Chondrocyte (in vitro differentiated cells): Measurements from ENCODE around the gene MAP3K13. TPM values are rescaled to one million over a fixed set of nuclear protein-coding genes. Genes with fewer than 3 reads are reported as not detected.

ENCODE experiments used
- DNase-seq: peaks from one replicate; pipeline ENCODE4 v3.0.0; 2021; ENCODE audit warnings: mixed read lengths, low spot score
- H3K27ac Mint-ChIP-seq: one replicate; pipeline ENCODE4 v1.8.0; 2021; ENCODE audit warnings: mild to moderate bottlenecking, moderate library complexity, mixed read lengths; ENCODE audit not compliant: unreplicated experiment
- H3K27me3 Mint-ChIP-seq: 2 replicates; pipeline ENCODE4 v1.8.0; 2021; ENCODE audit warnings: low read depth, mixed read lengths
- H3K36me3 Mint-ChIP-seq: 2 replicates; pipeline ENCODE4 v1.8.0; 2021; ENCODE audit warnings: low read depth, mixed read lengths
- H3K4me1 Mint-ChIP-seq: 2 replicates; pipeline ENCODE4 v1.8.0; 2021; ENCODE audit warnings: low read depth, mild to moderate bottlenecking, mixed read lengths
- H3K4me3 Mint-ChIP-seq: one replicate; pipeline ENCODE4 v1.8.0; 2021; ENCODE audit warnings: mild to moderate bottlenecking, moderate library complexity, mixed read lengths; ENCODE audit not compliant: unreplicated experiment
- H3K9me3 Mint-ChIP-seq: 2 replicates; pipeline ENCODE4 v1.8.0; 2021; ENCODE audit warnings: low read depth, mixed read lengths
- total RNA-seq: library from RNA; stranded (reverse); gene quantifications from 3 replicates; pipeline ENCODE4 v1.2.1, GENCODE V29; 2021
- TF ChIP-seq, protein P1 (sequence below): fragments of 200-600 bp; sonication (generic); IDR thresholded peaks from 2 replicates; pipeline ENCODE4 v1.5.0; 2021; ENCODE audit warnings: antibody characterized with exemption, mild to moderate bottlenecking, moderate library complexity

MAP3K13 gene
- total RNA-seq, 1 donor from 2014 or later, result 18.2 TPM

DNA sequence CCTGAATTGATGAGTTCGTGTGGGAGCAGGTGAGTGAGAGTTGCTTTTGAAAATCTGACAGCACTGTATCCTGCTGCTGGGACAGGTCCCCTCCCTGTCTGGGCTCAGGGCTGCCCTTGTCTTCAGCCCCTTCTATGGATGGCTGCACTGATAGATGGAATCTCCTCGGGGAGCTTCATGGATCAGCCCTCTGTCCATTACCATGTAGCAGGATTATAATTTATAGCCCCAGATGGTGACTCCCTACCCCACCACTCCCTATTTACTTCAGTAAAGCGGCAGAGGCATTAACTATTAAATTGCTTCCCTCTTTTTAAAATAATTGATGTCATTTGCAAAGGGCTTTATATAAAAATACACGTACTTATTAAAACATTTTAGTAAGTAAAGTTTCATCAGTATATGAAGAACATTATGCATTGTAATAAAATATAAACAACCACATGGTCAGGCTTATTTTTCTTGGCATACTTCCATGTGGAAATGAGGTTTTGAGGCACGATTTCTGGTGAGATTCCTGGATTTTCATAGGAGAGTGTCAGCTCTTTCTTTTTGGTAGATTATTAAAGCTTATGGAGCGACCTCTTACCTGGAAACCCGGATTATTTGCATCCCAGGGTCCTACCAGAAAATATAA is 38.5 kb downstream of the MAP3K13 start:
- Mint-ChIP-seq H3K4me1 (no peaks in the 10 kb centered on the region), H3K9me3 (no peaks in the 10 kb centered on the region), H3K36me3 (no peaks in the 10 kb centered on the region), H3K27ac (no peak overlapping the region), H3K4me3 (no peak overlapping the region), H3K27me3 (no peaks in the 10 kb centered on the region)
- TF ChIP-seq, protein P1, sequence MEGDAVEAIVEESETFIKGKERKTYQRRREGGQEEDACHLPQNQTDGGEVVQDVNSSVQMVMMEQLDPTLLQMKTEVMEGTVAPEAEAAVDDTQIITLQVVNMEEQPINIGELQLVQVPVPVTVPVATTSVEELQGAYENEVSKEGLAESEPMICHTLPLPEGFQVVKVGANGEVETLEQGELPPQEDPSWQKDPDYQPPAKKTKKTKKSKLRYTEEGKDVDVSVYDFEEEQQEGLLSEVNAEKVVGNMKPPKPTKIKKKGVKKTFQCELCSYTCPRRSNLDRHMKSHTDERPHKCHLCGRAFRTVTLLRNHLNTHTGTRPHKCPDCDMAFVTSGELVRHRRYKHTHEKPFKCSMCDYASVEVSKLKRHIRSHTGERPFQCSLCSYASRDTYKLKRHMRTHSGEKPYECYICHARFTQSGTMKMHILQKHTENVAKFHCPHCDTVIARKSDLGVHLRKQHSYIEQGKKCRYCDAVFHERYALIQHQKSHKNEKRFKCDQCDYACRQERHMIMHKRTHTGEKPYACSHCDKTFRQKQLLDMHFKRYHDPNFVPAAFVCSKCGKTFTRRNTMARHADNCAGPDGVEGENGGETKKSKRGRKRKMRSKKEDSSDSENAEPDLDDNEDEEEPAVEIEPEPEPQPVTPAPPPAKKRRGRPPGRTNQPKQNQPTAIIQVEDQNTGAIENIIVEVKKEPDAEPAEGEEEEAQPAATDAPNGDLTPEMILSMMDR, result no peak
- no peak for DNase-seq

DNA sequence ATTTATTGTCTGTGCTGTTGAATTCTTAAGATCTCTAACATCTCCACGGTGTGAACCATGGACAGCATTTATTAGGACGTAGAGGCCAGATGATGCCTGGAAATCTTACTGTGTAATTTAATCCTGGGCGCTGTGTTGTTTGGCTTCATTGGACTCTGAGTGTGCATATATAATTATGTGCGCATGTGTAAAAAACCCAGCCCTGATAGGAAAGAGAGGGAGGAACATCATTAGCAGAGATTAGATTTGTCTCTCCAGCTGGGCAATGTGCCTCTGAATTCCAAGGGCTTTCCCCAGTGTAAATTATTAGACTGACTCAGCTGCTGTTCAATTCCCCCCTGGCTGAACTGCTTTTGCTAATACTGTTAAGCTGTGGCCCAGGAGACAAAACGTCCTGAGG is 39.6 kb downstream of the MAP3K13 start:
- no peak overlapping the region for H3K27ac Mint-ChIP-seq
- TF ChIP-seq, protein P1, result no peak
- H3K27me3 Mint-ChIP-seq, result no peaks in the 10 kb centered on the region
- H3K4me1 Mint-ChIP-seq, result no peaks in the 10 kb centered on the region
- H3K4me3 Mint-ChIP-seq, result no peak overlapping the region
- no peaks in the 10 kb centered on the region for H3K9me3 Mint-ChIP-seq
- no peaks in the 10 kb centered on the region for H3K36me3 Mint-ChIP-seq
- DNase-seq, result no peak

DNA sequence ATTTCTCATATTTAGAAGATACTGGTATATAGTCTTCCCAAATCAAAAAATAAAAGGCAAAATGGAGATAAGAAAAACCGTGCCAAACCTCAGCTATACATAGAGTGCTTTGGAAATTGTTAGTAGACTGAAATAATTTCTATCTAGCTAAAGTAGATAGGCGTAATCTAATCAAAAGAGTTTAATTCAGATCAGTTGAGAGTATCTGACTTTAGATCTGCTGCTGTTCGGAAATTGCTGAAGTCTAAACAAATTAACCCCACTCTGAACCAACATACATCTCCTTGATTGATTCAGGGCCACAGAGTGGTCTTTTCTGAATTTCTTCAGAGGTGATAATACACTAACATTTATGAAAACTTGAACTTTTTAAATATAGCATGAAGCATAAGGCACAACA is 40.1 kb downstream of the MAP3K13 start:
- Mint-ChIP-seq H3K4me1 (no peaks in the 10 kb centered on the region), H3K27me3 (no peaks in the 10 kb centered on the region), H3K27ac (no peak overlapping the region), H3K4me3 (no peak overlapping the region), H3K36me3 (no peaks in the 10 kb centered on the region), H3K9me3 (no peaks in the 10 kb centered on the region)
- TF ChIP-seq, protein P1, result no peak
- no peak for DNase-seq

DNA sequence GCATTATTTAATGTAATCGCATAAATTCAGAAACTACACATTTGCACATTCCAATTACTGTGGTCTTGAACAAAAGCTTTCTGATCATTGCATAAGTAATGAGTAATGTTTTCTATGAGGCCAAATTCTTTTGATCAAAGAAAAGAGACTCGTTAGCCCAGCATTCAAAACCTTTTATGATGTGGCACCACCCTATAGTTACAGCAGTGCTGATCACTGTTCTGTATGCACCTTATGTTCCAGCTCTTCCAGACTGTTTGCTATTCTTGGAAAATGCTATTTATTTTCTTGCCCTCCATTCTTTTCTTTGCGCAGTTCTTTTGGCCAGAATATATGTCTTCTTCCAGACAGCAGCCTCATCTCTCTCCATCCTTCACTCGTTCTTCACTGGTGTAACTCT is 42.3 kb downstream of the MAP3K13 start:
- Mint-ChIP-seq H3K36me3 (no peaks in the 10 kb centered on the region), H3K27me3 (no peaks in the 10 kb centered on the region), H3K4me1 (no peaks in the 10 kb centered on the region), H3K27ac (no peak overlapping the region), H3K9me3 (peaks cover 4% of the 10 kb centered on the region), H3K4me3 (no peak overlapping the region)
- TF ChIP-seq, protein P1, result no peak
- DNase-seq, result no peak

DNA sequence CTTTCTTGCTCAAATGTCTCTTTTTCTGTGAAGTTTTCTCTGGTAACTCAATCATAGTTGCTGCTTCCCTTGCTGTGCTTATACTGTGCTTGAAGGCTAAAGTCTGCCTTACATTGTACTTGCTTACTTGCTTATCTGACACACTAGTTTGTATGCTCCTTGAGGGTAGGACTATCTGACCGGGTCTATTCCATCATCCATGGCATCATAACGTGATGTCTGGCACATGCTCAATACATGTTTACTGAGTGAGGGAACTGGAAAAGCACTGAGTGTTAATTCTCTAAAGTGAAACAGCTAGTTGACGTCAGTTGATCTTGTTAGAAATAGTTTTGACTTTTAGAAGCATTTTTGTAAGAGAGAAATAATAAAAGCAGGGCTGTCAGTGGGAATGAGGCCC is 42.7 kb downstream of the MAP3K13 start:
- no peaks in the 10 kb centered on the region for H3K36me3 Mint-ChIP-seq
- no peak overlapping the region for H3K4me3 Mint-ChIP-seq
- TF ChIP-seq, protein P1, result no peak
- no peaks in the 10 kb centered on the region for H3K27me3 Mint-ChIP-seq
- H3K9me3 Mint-ChIP-seq, result peaks cover 4% of the 10 kb centered on the region
- DNase-seq, result no peak
- H3K4me1 Mint-ChIP-seq, result no peaks in the 10 kb centered on the region
- H3K27ac Mint-ChIP-seq, result no peak overlapping the region
